IPS-18a (cell line): ENCODE results near the gene OR2B2.

Experiments used
- H3K27ac ChIP-seq: one replicate; pipeline ENCODE4 v1.5.1; 2013; ENCODE audit warnings: low read length
- H3K27me3 ChIP-seq: one replicate; pipeline ENCODE4 v1.6.1; 2013; ENCODE audit warnings: mild to moderate bottlenecking, low read length; ENCODE audit not compliant: control insufficient read depth, insufficient read depth
- H3K36me3 ChIP-seq: one replicate; pipeline ENCODE4 v1.6.1; 2013; ENCODE audit warnings: low read depth, low read length; ENCODE audit not compliant: control insufficient read depth
- H3K4me1 ChIP-seq: one replicate; pipeline ENCODE4 v1.6.1; 2013; ENCODE audit warnings: low read depth, low read length; ENCODE audit not compliant: control insufficient read depth
- H3K4me3 ChIP-seq: one replicate; pipeline ENCODE4 v1.5.1; 2013; ENCODE audit warnings: low read length
- H3K9ac ChIP-seq: one replicate; pipeline ENCODE4 v1.6.1; 2013; ENCODE audit warnings: mild to moderate bottlenecking, low read length, moderate library complexity
- H3K9me3 ChIP-seq: one replicate; pipeline ENCODE4 v1.6.1; 2013; ENCODE audit warnings: low read depth, low read length; ENCODE audit not compliant: control insufficient read depth

OR2B2 gene

DNA sequence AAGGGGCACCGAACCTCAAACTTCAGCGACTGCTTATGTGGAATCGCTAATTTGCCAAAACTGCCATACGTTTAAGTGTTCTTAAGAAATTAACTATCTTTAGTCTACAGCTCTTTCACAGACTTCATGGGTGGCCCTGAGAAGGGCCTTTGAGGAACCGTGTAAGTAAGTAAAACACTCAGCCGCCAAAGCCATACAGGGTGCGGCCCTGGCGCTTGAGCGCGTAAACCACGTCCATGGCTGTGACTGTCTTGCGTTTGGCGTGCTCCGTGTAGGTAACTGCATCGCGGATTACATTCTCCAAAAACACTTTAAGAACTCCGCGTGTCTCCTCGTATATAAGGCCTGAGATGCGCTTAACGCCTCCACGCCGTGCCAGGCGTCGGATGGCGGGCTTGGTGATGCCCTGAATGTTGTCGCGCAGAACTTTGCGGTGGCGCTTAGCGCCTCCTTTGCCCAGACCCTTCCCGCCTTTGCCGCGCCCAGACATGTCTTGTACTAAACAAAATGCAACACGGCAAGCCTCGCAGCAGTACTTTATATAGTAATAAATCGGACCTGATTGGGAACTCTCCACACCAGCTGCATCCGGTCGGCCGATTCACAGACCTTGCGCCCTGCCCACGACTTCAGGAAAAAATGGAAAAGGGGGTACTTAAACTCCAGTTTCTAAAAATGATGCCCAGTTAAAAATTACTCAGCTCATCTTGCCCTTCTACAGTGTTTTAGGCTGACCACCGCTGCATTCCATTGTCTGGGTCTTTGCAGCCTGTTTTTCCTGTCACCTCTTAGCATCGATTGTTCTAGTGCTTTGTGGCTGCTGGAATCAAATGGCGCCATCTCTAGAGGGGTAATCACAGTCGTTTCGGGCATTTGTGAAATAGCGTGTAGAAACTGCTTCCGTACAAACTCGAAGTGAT is 38.9 kb downstream of the OR2B2 start:
- H3K4me1 ChIP-seq = peaks cover 7% of the 10 kb centered on the region

DNA sequence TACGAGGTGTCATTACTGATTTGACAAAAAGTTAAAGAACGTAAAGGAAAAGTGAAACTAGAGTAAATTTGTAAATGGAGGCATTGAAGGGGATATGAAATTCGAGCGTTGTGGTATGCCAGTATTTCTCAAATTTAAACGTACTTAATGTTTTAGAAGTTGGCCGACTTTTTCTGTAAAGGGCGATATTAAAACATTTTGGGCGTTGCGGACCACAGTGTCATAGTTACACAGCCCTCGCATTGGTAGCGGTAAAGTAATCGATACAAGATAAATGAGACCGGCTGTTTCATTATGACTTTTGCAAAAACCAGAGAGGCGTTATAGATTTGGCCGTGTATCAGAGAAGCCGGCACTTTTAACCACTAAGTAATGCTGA is 39.6 kb downstream of the OR2B2 start:
- Histone ChIP-seq H3K4me1 (peaks cover 13% of the 10 kb centered on the region), H3K4me3 (peak overlapping the region; percentile 78), H3K27me3 (no peaks in the 10 kb centered on the region), H3K9me3 (no peaks in the 10 kb centered on the region), H3K36me3 (no peaks in the 10 kb centered on the region), H3K9ac (peak overlapping the region; percentile 91), H3K27ac (peak overlapping the region; percentile 89)

More for the DNA sequence above, 38.9 kb downstream of the OR2B2 start:
- Histone ChIP-seq H3K36me3 (no peaks in the 10 kb centered on the region), H3K27ac (peak overlapping the region; percentile 89), H3K9ac (peak overlapping the region; percentile 91), H3K9me3 (no peaks in the 10 kb centered on the region), H3K27me3 (no peaks in the 10 kb centered on the region), H3K4me3 (peak overlapping the region; percentile 78)

DNA sequence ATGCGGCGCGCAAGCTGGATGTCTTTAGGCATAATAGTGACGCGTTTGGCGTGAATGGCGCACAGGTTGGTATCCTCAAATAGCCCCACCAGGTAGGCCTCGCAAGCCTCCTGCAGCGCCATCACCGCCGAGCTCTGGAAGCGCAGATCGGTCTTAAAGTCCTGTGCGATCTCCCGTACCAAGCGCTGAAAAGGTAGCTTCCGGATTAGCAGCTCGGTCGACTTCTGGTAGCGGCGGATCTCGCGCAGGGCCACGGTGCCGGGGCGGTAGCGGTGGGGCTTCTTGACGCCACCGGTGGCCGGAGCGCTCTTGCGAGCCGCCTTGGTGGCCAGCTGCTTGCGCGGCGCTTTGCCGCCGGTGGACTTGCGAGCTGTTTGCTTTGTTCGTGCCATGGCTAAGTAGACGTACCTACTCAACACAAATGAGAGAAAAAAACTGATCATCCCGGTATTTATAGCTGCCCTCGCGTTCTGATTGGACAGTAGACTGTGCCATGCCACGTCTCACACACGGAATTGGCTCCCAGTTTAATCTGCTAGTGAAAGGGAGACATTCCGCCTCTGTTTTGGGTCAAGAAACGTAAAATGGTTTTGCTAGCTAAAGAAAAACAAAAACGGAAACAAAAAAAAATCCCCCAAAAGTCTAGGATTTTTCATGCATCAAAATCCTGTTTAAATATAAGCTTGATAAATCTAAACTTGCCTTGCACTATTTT is 40.1 kb downstream of the OR2B2 start:
- H3K27me3 ChIP-seq = no peaks in the 10 kb centered on the region
- H3K9me3 ChIP-seq = no peaks in the 10 kb centered on the region
- H3K4me1 ChIP-seq = peaks cover 14% of the 10 kb centered on the region
- H3K4me3 ChIP-seq = peak overlapping the region; percentile 78
- peak overlapping the region; percentile 91 for H3K9ac ChIP-seq
- peak overlapping the region; percentile 91 for H3K27ac ChIP-seq
- H3K36me3 ChIP-seq = no peaks in the 10 kb centered on the region

DNA sequence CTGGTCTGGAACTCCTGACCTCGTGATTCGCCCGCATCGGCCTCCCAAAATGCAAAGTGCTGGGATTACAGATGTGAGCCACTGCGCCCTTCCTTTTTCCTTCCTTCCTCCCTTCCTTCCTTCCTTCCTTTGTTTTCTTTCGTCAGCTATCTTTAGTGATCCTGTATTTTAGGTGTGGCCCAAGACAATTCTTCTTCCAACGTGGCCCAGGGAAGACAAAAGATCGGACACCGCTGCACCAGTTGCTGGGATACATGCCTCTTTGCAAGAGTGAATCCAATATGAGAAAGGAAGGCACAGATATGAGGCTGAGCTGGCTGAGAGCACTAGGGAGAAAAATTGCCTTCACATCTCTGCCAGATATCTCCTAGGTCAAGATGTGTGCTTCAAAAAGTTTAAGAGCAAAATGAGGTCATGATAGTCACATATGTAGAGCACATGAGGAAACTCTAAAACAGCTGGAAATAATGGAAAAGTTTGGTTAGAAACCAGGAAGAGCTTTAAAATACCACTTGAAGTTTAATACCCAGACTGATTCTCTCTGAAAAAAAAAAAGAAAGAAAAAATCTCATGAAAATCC is 41.8 kb downstream of the OR2B2 start:
- peak overlapping the region; percentile 60 for H3K27ac ChIP-seq
- peak overlapping the region; percentile 91 for H3K9ac ChIP-seq
- no peak overlapping the region for H3K4me3 ChIP-seq
- no peaks in the 10 kb centered on the region for H3K9me3 ChIP-seq
- peaks cover 14% of the 10 kb centered on the region for H3K4me1 ChIP-seq
- no peaks in the 10 kb centered on the region for H3K36me3 ChIP-seq
- no peaks in the 10 kb centered on the region for H3K27me3 ChIP-seq

- Histone ChIP-seq H3K4me3 (no peak overlapping the region), H3K27ac (peak overlapping the region; percentile 96), H3K9ac (peak overlapping the region; percentile 99), H3K36me3 (no peaks in the 10 kb centered on the region), H3K9me3 (no peaks in the 10 kb centered on the region), H3K4me1 (peaks cover 10% of the 10 kb centered on the region), H3K27me3 (no peaks in the 10 kb centered on the region)
Observed at GRCh38 chr6:27868311-27868710, 43.9 kb downstream of the OR2B2 start.

DNA sequence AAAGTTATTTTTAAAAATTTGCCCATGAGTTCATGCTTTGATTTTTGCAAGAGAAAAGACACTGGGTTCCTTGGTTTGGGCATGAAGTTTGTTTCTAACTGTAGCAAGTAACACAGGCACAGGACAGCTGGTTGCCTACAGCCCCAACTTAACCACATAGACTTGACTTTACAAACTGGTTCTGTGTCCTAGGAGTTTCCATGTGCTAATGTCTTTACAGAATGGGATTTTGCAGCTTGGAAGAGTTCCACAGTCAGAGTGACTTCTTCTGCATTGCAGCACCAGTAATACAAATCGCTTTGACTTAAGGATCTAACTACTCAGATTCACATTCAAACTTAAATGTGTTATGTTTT is 44.3 kb downstream of the OR2B2 start:
- Histone ChIP-seq H3K36me3 (no peaks in the 10 kb centered on the region), H3K27ac (peak overlapping the region; percentile 96), H3K4me3 (peak overlapping the region; percentile 90)

DNA sequence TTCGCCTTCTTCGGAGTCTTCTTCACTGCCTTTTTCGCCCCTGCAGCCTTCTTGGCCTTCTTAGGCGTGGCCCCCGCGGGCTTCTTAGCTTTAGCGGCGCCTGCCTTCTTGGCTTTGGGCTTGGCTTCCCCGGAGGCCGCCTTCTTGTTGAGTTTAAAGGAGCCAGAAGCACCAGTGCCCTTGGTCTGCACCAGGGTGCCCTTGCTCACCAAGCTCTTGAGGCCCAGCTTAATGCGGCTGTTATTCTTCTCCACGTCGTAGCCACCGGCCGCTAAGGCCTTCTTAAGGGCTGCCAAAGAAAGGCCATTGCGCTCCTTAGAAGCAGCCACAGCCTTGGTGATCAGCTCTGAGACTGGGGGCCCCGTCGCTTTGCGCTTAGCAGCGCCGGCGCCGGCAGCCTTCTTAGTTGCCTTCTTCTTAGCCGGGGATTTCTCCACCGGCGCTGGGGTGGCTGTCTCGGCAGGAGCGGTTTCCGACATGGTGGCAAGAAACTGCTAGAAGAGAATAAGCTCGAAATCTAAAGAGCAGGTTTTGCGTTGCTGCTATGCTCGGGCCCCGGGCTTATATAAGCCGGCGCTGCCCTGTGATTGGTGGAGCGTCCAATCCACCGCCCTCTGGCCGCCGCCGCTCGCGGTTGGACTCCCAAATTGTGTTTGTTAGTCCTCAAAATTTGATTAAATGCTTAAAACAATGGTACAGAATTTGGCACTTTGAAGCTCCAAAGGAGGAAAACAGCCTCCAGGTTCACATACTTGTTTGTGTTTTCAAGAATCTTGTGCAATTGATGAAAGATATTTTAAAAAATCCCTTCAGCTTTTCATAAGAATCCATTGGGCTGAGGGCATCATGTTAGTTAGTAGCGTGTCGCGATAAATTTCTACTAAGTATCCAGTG is 44.9 kb downstream of the OR2B2 start:
- H3K27me3 ChIP-seq = no peaks in the 10 kb centered on the region
- H3K4me3 ChIP-seq = peak overlapping the region; percentile 90
- H3K27ac ChIP-seq = peak overlapping the region; percentile 96
- no peaks in the 10 kb centered on the region for H3K36me3 ChIP-seq
- peak overlapping the region; percentile 99 for H3K9ac ChIP-seq
- H3K4me1 ChIP-seq = peaks cover 10% of the 10 kb centered on the region
- H3K9me3 ChIP-seq = no peaks in the 10 kb centered on the region

More for the DNA sequence above, 44.3 kb downstream of the OR2B2 start:
- Histone ChIP-seq H3K4me1 (peaks cover 10% of the 10 kb centered on the region), H3K9ac (peak overlapping the region; percentile 99), H3K27me3 (no peaks in the 10 kb centered on the region), H3K9me3 (no peaks in the 10 kb centered on the region)

- Histone ChIP-seq H3K27me3 (no peaks in the 10 kb centered on the region), H3K4me1 (peaks cover 10% of the 10 kb centered on the region), H3K9me3 (no peaks in the 10 kb centered on the region), H3K4me3 (peak overlapping the region; percentile 90), H3K27ac (peak overlapping the region; percentile 84), H3K9ac (peak overlapping the region; percentile 99), H3K36me3 (no peaks in the 10 kb centered on the region)
Observed at GRCh38 chr6:27866357-27867050, 45.7 kb downstream of the OR2B2 start.

DNA sequence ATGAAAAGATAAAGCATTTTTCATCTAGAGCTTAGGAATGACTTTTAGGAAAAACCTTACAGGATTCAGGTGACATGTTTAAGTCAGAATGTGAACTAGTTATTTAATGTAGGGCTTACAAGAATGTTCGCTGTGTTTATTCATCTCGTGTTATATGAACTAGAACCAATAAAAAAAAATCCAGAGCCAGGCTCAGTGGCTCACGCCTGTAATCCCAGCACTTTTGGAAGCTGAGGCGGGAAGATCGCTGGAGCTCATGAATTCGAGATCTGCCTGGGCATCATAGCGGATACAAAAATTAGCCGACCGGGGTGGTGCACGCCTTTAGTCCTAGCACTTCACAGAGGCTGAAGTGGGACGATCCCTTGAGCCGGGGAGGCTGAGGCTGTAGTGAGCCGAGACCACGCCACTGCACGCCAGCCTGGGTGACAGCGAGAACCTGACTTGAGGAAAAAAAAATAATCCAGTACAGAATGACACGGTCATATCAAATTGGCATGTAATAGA is 46.3 kb downstream of the OR2B2 start:
- Histone ChIP-seq H3K4me1 (peaks cover 10% of the 10 kb centered on the region), H3K36me3 (no peaks in the 10 kb centered on the region), H3K27ac (peak overlapping the region; percentile 84), H3K4me3 (peak overlapping the region; percentile 90), H3K9ac (peak overlapping the region; percentile 99), H3K9me3 (no peaks in the 10 kb centered on the region), H3K27me3 (no peaks in the 10 kb centered on the region)
